GM12801 (cell line): ENCODE measurements around the gene DCDC2C.

Source experiments
- CTCF ChIP-seq: IDR thresholded peaks from one replicate; pipeline ENCODE4 v1.5.1; 2011; ENCODE audit warnings: control low read depth; ENCODE audit not compliant: insufficient read length; ENCODE audit errors: extremely low read depth

Gene DCDC2C

DNA sequence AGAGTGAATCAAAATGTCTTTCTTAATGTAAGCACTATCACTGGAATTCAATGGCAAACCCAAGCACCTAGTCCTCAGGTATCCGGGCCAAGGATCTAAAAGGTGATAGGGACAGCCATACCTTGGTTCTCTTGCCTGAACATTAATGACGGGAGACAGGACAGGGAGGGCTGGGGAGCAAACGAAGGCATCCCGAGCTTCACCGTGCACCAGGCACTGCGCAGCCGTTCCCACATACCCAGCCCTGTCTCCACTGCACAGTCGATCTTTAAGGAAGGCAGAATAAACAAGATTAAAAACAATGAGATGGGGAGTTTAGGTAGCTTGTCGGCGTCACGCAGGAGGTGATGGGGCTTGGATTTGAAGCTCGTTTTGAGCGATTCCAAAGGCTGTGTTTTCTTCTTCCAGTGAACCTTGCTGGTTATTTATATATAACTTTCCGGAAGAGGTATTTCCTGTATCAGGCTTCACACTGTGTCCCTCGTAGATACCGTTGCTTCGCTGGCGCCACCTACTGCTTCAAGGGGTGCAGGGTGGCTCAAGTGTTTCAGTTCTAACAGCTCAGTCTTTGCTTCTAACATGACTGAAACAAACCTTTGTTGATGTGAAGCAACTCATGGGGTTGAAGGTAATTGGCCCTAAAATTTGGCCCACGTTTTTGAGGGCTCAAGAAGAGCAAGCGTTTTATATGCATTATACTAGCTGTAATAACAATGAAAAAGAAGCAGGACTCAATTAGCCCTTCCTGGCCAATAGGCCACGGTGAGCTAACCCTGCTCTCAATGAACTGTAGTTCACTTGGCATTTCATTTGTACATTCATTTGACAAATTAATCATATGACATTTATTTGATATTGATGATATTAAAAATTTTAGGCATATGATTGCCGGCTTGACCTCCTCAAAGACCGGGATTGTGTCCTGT is 77.4 kb downstream of the DCDC2C start:
- TF ChIP-seq CTCF, result no peak

GRCh38 chr2:3784731-3785130 is 81.4 kb downstream of the DCDC2C start:
- no peak for TF ChIP-seq CTCF

GRCh38 chr2:3785220-3785889 is 82.0 kb downstream of the DCDC2C start:
- TF ChIP-seq CTCF, result no peak

DNA sequence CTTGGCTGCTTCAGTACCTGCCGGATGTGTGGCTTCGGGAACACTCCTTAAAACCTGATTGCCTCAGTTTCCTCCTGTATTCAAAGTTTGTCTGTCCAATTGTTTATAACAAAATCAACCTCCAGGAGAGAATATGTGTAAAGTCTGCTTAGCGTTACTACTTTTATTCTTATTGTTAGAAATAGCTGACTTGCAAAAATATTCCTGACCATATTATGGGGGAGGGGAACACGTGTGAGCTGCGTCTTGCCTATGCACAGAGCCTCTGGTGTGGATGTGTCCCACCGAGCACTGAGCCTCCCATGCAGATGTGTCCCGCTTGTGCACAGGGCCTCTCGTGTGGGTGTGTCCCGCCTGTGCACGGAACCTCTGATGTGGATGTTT is 82.5 kb downstream of the DCDC2C start:
- TF ChIP-seq CTCF, result no peak

DNA sequence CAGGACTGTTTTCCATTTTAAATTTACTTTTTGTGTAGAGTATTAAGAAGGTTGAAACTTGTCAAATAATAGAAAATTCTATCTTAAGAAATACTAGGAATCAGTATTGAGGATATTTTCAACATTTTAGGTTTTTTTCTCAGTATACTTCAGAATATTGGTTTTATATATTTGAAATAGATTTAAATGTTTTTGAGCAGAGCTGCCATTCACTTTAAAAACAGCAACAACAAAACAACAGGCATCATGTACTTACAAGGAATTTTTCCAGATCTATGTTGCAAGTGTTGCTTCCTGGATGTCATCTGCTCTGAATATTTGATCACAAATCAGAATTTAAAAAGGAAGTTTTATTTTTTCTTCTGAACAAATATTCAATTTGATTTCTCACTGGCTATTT is 84.4 kb downstream of the DCDC2C start:
- no peak for TF ChIP-seq CTCF

- TF ChIP-seq CTCF, result no peak
Measured at GRCh38 chr2:3789256-3789655, 85.9 kb downstream of the DCDC2C start.

- no peak for TF ChIP-seq CTCF
Measured at GRCh38 chr2:3793249-3793648, 89.9 kb downstream of the DCDC2C start.
